C4-2B (cell line): ENCODE data around the gene TMEM95.

Source experiments
- ZFX ChIP-seq: fragments of 450-650 bp; IDR thresholded peaks from 2 replicates; pipeline ENCODE4 v1.6.1; 2017
- TF ChIP-seq, protein P1 (sequence below): fragments of 450-650 bp; conservative IDR thresholded peaks from 2 replicates; pipeline ENCODE4 v1.5.1; 2017; ENCODE audit warnings: mild to moderate bottlenecking

DNA sequence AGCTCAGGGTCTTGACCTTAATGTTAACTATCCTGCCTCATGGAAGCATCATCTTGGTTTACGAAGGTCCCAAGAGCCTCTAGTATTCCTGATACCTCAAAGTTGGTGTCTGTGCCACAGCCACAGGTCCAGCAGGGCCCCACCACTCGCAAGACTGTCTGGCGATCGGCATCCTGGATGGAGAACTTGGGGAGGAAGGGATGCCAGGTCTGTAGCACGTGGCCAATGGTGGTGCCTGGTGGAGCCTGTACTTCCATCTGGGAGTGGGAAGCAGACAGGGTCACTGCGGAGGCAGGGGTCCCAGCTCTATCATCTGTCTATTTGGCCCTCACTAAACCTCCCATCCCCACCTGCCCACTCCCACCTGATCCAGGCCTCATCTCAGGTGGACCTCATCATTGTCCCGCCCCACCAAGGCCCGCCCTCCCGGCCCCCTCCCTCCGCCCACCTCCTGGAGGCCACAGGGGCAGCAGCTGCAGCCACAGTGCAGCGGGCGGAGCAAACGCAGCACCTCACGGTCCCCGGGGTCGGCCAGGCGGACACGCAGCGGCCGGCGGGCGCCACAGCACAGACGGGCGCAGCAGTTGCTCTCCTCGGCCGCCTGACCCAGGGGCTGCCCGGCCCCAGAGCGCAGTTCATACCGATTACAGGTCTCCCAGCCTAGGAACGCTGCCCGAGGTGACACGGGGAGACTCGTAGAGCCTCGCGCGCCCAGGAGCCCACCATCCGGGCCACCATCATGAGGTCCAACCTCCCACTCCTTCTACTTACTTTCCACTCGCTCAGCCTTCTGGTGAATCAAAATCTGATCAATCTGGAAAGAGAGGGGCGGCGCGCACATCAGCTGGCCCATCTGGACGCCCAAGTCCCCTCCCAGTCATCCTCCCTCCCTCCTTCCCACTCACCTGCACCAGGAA is 38.0 kb downstream of the TMEM95 start:
- TF ChIP-seq, protein P1, sequence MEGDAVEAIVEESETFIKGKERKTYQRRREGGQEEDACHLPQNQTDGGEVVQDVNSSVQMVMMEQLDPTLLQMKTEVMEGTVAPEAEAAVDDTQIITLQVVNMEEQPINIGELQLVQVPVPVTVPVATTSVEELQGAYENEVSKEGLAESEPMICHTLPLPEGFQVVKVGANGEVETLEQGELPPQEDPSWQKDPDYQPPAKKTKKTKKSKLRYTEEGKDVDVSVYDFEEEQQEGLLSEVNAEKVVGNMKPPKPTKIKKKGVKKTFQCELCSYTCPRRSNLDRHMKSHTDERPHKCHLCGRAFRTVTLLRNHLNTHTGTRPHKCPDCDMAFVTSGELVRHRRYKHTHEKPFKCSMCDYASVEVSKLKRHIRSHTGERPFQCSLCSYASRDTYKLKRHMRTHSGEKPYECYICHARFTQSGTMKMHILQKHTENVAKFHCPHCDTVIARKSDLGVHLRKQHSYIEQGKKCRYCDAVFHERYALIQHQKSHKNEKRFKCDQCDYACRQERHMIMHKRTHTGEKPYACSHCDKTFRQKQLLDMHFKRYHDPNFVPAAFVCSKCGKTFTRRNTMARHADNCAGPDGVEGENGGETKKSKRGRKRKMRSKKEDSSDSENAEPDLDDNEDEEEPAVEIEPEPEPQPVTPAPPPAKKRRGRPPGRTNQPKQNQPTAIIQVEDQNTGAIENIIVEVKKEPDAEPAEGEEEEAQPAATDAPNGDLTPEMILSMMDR, result no peak
- no peak for TF ChIP-seq ZFX
